Gastrocnemius medialis (tissue), 4 donors: ENCODE results near the gene GPR55.

Experiments used
- CTCF ChIP-seq, 5 experiments: fragments of 450-650 bp in 3 of 5; fragments of 200-600 bp in 2 of 5; sonication (generic) in 2 of 5; IDR thresholded peaks in 4 of 5; conservative IDR thresholded peaks in 1 of 5; 1 replicate in 4 of 5; 2 replicates in 1 of 5; pipeline ENCODE4 v1.5.1; 2016 to 2019; ENCODE audit warnings: antibody characterized with exemption in 5 of 5, mild to moderate bottlenecking in 3 of 5, moderate library complexity in 3 of 5
- POLR2A ChIP-seq, 2 donors: fragments of 450-650 bp; IDR thresholded peaks; one replicate each; pipeline ENCODE4 v1.6.1; 2017; ENCODE audit warnings: antibody characterized with exemption in 2 of 2, mild to moderate bottlenecking in 2 of 2, moderate library complexity in 2 of 2

GRCh38 chr2:230938516-230939065 is 13.5 kb upstream of the GPR55 start:
- TF ChIP-seq CTCF (IDR thresholded peaks at IDR 0.05 in 4 of 5, conservative IDR thresholded peaks at IDR 0.05 in 1 of 5): no peak
- no peak for TF ChIP-seq POLR2A (IDR thresholded peaks at IDR 0.05)
